Measurements from ENCODE around the gene NFYC. TPM values are rescaled to one million over a fixed set of nuclear protein-coding genes. Genes with fewer than 3 reads are reported as not detected.

NFYC gene
- total RNA-seq, 1 donor from 2014 or later = 65.9 TPM

DNA sequence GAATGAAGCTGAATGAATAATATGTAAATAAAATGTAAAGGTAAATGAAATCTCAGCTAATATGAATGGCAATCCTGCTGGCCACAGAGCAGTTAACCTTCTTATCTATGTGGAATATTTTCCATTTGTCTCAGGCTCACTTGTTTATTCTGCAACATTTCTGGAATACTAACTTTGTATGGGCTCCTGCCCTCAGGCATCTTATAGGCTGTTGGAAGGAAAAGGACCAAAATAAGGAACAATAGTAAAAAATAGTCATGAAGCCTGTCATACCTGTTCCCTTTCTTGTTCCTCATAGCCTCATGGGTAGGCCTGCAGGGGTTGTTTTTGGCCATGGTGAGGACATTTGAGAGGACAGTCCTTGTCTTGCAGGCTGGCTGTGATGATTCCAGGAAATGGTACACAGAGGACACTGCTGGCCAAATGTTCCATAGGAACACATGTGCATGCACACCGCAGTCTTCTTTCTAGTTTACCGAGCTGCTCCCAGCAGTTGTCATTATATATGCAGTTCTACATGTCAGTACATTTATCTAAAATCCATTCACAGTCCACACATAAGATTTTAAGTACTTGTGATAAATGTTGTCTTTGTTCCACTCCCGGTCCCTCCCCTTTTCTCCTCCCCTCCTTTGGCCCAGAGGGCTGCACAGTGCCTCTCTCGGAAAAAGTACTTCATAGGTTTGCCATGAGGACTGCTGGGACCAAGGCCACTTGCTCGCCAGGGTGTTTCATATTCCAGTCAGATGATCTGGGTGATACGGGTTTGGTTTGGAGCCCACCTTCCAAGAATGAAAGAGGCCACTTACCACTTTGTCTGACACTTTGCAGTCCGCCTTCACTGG is 76.9 kb downstream of the NFYC start:
- no peak for DNase-seq
- intact Hi-C loops (cut with DNase I) = no loop called here
- ATAC-seq (ENCODE audit: poor library complexity) = peak; percentile 46

DNA sequence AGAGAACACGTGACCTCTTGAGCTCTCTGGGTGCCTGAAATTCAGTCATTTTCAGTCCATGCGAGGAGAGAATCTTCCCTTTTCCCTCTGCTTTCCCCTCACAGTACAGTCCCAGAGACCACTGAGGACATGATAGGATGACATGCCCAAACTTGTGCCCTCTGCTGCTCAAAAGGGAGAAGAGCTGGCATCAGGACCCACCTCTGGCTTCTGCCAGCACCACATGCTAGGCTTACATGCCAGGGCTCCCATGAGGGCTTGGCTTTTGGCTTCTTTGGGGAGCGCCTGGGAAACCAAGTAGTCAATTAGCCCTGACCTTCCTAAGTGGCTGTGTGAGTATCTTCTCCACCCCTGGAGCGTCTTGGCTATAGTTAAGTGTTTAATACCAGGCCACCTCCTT is 78.3 kb downstream of the NFYC start:
- ATAC-seq (ENCODE audit: poor library complexity) (peak; percentile 39), DNase-seq (no peak)
- intact Hi-C loops (cut with DNase I) = no loop called here

DNA sequence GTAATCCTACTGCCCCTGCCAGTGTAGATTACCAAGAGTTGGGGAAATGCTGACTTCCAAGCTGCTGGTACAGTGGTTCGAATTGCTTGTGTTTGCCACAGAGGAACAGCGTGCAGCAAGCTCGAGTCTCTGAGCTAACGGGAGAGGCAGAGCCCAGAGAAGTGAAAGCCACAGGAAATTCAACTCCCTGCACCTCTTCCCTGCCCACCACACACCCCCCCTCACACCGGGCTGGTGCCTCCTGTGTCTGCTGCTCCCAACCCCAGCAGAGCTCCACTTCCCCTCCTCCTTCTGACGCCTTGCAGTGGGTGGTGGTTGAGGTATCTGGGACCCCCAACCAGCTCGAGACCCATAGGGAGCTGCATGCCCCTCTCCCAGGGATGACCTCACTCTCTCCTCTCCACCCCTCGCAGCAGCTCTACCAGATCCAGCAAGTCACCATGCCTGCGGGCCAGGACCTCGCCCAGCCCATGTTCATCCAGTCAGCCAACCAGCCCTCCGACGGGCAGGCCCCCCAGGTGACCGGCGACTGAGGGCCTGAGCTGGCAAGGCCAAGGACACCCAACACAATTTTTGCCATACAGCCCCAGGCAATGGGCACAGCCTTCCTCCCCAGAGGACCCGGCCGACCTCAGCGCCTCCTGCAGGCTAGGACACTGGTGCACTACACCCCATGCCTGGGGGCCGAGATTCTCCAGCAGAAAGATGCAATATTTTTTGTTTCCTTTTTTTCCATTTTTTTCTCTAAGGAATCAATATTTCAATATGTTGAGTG is 79.0 kb downstream of the NFYC start:
- intact Hi-C loops (cut with DNase I) = no loop called here
- DNase-seq (no peak), ATAC-seq (ENCODE audit: poor library complexity) (no peak)

DNA sequence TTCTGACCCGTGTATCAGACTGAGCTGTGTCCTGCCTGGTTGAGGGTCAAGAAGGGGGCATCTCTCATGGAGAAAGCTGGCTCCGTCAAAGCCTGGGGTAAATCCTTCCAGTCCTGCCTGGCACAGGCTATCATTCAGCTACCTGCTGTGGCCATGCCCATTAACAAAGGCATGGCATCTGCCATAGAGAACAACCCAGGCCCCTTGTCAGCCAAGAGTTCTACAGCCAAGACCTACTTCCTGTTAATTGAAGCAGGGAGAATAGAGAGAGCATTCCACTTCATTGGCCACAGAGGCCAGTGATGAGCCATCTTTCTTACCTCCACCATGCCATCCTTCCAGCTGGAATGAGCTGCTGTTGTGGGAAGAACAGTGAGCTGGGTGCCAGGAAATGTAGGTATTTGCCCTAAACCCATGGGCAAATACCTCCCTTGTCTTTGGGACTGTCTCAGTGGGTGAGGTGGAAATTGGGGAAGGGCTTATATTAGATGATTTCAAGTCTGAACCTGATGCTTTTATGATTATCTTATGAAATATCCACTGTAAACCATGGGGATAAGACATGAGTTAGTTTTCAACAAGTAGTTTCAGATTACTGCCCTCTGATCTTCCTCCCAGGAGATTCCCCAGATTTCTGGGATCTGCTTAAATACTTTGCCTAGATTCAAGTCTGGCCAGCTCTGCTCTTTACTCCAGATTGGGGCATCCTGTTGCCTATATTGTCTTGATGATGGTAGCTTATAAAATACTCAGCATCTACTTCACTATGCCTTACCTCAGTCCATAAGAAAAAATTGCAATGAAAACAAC is 80.8 kb downstream of the NFYC start:
- ATAC-seq (ENCODE audit: poor library complexity) (no peak), DNase-seq (no peak)
- intact Hi-C loops (cut with DNase I) = no loop called here

DNA sequence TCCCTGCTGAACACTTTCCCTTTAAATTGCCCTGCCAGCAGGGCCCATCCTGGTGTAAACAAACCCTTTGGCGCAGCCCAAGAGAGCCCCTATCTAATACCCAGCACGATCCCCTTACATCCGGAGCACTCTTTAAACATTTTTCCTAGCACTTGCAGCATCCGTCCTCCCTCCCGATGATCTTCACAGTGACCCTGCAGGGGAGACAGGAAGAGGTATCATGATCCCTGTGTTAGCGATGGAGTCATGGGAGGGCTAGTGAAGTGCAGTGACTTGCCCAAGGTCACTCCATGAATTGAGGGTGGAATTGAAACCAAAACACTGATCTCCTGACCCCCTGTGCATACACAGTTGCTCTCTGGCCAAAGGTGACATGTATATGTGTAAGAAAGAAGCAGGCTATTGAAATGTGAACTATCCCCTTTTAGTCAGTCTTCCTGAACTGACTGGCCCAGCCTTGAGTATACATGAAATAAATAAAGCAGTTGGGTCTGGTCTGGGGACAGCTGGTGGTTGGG is 82.3 kb downstream of the NFYC start:
- DNase-seq (no peak), ATAC-seq (ENCODE audit: poor library complexity) (peak; percentile 5)
- intact Hi-C loops (cut with DNase I) = no loop called here

DNA sequence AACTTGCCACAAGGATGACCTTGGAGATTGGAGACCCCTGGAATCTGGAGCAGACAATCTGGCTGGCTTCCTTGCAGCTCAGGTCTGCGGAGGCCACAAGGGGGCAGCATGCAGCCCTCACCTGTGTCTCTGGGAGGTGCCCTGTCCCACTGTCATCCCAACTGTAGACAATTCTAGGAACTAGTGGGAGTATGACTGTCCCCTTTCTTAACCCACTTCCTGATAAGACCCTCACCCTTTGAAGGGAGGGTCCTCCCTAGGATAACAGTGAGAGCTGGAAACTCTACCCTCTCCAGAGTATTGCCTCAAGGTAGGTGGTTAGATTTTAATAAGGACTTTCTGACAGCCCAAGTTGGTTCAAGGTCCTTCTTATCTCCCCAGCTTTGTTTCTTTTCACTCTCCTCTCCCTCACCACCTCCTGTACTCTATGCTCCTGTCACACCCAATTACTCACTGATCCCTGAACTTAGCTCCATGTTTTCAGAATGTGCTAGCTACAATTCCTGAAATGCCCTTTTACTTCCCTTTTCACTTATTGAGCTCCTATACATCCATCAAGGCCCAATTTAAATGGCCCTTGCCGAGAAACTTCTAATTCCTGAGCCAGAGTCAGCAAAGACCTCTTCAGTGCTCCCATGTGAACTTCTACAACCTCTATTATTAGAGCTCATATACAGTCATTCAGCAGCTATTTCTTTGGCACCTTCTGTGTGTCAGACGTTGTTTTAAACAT is 82.9 kb downstream of the NFYC start:
- intact Hi-C loops (cut with DNase I) = no loop called here
- ATAC-seq (ENCODE audit: poor library complexity) = peak; percentile 63
- peak; percentile 72 for DNase-seq

DNA sequence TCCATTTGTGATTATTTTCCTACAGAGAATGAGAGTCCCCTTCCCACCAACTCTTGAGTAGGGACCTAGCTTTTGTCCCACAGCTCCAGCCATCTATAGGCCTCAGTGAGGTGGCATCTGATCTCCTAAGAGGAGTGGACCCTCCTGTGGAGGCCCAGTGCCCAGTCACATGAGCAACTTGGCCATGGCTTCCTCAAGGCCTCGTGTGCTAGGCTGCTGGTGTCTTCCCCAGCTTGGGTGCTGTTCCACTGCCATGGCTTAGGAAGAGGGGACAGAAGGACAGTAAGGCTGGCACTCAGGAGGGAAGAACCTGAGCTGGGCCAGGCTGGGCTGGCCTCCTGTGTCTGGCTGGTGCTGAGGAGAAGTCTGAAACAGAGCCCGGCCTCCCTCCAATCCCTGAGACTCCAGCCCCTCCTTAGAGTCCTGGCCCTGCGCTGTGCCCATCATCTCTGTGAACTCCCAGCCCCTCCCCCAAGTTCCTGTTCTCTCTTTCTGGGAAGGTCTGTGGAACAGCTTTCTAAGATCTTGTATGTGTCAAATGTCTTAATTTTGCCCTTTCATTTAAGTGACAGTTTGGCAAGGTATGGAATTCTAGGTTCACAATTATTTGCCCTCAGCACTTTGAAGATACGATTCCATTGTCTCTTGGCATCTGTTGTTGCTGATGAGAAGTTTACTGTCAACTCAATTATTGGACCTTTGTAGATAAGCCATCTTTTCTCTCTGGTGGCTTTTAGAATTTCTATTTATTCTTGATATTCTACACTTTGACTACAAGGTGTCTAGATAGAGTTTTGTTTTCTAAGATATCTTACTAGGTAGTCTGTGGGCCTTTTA is 85.0 kb downstream of the NFYC start:
- intact Hi-C loops (cut with DNase I) = loop anchor here (5.0 kb wide), 1 partner anchor 71 kb away; no protein-coding TSS in a partner anchor
- no peak for ATAC-seq (ENCODE audit: poor library complexity)
- DNase-seq = no peak

DNA sequence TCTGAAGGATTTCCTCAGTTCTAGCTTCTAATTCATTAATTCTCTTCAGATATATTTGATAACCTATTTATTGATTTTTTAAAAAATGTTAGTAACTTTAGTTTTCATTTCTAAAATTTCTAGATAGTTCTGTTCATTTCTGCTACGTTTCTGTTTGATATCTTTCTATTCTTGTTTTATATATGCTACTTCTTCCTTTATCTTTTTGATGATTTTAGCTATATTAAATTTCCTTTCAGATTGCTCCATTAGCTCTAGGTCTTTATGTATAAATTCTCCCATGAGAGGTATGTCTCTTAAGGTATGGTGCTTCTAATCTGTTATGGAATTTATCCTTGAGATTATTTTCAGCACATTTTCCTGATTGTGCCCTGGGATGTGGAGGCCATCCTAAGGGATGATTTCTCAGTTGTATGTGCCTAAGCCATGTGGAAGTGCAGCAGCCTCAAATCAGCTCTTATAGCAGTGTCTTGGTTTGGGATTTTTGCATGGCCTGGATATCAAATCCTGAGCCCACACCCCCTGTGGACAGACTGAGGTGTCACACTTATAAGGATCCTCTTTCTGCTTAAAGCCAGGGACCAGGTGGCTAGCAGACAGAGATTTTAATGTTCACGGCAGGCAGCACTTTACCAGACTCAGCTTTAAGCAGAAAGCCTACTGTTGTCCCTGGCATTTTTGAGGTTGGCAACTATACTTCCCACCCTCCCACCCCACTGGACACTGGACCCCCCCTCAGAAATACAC is 85.9 kb downstream of the NFYC start:
- intact Hi-C loops (cut with DNase I) = loop anchor here (5.0 kb wide), 1 partner anchor 70 kb away; no protein-coding TSS in a partner anchor
- ATAC-seq (ENCODE audit: poor library complexity) = no peak

DNA sequence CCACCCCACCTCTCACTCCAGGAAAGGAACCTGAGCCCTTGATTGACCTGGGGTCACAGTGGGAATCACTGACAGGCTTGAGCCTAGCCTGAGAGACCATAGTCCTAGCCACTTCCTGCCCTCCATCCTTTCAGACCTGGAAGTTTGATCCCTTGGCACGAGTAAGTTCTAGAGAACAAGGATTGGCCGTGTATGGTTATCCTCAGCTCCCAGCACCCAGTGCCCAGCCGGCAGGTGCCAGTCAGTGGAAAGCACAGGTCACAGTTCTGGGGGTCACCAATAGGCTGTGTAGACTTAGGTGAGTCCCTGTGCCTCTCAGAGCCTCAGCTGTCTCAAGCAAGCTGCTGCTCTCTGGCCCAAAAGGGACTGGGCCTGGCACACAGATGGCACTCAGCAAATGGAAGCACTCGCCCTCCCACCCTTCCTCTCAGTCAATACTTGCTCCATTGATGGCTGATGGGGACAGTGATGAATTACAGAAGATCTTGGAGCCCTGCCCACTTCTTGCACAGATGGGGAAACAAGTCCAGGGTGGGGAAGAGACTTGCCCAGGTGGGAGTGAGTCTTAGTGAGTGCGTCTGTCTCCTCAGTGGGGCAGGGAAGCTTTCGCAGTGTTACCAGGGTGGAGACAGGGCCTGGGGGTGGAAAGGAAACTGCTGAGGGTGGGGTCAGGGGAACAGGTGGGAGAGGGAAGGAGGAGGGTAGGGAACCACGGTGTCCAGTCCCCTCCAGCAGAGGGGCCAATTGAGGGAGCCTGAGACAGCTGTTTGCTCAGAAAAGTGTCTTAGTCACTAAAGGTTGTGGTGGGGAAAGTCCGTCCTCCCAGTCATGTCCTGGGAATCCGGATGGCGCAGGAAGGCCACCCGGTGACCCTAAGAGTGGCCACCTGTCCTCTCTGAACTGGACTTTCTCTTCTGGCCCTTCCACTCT is 89.4 kb downstream of the NFYC start:
- DNase-seq (no peak), ATAC-seq (ENCODE audit: poor library complexity) (no peak)
- intact Hi-C loops (cut with DNase I) = no loop called here

More for the DNA sequence above, 85.9 kb downstream of the NFYC start:
- no peak for DNase-seq

DNA sequence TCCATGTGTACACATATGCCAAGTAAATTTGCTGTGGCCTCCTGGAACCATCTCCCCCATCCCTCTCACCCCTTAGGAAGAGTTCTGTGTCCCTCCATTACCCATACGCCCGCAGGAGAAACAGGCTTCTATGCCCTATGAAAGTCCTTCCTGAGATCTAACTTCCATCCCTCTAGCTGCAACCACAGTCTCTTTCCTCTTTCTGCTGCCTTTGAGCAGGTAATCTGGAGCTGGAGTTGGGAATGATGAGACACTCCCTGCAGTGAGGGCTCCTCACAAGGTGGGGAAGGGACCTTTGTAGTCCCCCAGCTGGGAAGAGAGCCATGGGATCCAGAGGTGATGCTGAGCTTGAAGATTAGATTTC is 90.1 kb downstream of the NFYC start:
- intact Hi-C loops (cut with DNase I) = no loop called here
- ATAC-seq (ENCODE audit: poor library complexity) = no peak
- no peak for DNase-seq

DNA sequence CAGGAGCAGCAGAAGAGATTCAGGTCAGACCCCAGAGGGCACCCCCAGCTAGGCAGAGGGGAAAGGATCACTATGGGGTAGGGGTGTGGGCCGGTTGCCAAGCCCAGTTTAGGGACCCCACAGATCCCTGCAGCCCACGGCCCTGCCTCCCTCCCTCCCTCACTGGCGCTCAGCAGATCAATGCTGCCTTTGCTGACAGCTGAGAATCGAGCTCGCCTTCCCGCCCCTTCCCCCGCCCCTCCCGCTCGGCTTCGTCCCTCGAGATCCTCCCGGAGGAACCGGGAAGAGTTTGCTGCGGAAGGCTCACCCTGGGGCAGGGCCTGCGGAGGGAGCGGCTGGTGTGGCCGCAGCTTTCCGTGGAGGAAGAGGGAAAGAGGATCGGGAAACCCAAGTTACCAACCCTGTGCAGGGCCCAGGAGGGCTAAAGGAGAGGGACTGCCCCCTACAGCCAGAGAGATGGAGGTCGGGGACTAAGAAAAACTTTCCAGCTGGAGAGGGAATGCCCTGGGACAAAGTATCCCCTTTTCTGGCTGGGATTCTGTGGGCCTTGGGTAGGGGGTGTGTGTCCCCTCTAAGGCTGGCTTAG is 91.0 kb downstream of the NFYC start:
- DNase-seq (peak; percentile 54), ATAC-seq (ENCODE audit: poor library complexity) (peak; percentile 28)
- intact Hi-C loops (cut with DNase I) = no loop called here

DNA sequence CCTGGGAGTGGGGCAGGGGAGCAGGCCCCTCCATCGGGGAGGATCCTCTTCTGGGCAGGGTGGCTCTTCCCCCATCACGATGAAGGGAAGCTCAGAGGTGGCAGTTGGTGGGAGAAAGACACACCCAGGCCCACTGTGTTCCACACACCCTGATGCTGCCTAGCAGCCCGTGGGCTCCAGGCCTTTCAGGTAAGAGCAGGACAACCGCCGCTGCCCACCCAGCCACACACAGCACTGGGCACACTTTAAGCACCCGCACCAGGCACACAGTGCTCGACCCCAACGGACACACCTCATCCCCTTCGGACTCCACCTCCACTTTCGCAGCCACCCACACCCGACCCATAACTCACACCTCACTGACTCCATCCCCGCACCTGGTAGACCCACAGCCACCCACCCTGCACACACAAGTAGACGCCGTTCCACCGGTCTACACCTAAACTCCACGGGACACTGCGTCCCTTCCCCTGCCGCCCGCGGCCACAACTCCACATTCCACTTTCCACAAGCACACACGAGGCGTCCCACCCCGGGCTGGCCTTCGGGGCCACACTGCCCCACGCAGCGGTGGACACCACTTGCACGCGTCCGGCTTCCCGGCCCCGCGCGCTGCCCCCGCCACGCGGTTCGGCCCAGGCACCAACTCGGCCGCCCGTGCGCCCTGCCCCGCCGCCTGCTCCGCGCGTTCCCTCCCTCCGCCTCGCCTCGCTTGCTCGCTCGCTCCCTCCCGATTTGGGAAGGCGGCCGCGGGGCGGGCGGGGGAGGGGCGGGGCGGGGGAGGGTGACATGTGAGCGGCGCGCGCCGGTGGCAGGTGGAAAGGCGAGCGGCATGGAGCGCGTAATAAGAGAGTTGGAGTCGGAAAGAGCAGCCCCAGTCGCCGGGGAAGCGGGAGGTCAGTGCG is 91.7 kb downstream of the NFYC start, which contains the start of gene KCNQ4:
TSS of gene KCNQ4 (plus strand) at position 787 of the 905 bp plus-strand sequence. CDS start 307 bp downstream, outside the sequence.
- peak; percentile 74 for DNase-seq
- intact Hi-C loops (cut with DNase I) = no loop called here

DNA sequence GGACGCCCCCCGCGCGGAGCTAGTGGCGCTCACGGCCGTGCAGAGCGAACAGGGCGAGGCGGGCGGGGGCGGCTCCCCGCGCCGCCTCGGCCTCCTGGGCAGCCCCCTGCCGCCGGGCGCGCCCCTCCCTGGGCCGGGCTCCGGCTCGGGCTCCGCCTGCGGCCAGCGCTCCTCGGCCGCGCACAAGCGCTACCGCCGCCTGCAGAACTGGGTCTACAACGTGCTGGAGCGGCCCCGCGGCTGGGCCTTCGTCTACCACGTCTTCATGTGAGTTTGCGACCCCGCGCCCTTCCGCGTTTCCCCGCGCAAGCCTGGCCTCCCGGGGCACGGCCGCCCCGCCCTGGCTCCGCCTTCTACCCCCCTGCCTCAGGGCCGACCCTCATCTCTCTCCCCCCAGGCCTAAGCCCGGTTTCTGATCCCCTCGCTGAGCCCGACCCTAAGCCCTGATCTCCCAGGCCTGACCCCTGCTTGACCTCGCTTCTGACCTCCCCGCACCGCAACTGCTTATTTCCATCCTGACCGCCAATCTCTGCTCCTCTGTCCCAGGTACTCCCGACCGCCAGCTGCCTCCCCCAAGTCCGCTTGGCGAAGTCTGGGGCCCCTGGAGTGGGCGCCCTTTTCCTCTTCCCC is 92.8 kb downstream of the NFYC start:
- DNase-seq (peak; percentile 63), ATAC-seq (ENCODE audit: poor library complexity) (peak; percentile 26)
- intact Hi-C loops (cut with DNase I) = no loop called here

More for the DNA sequence above, 91.7 kb downstream of the NFYC start, which contains the start of gene KCNQ4:
- ATAC-seq (ENCODE audit: poor library complexity) = peak; percentile 78

DNA sequence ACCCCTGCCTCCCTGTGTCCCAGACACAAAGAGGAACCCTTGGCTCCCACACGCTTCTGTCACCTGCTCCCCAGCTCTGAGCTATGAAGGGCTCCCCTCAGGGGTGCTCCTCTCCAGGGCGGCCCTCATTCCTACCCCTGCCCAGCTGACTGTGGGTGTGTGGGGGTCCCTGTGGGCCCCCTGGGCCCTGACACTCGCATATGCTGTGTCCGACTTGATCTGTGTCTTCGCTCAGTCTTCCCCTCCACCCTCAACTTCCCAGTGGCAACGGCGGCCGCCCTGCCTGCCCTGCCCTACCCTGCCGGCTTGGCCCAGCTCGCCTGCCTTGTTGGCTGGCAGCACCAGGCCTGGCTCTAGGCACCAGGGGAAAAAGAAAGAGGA is 93.3 kb downstream of the NFYC start:
- DNase-seq (no peak), ATAC-seq (ENCODE audit: poor library complexity) (peak; percentile 37)
- intact Hi-C loops (cut with DNase I) = no loop called here
